ENCODE data around the gene LTB.

DNA sequence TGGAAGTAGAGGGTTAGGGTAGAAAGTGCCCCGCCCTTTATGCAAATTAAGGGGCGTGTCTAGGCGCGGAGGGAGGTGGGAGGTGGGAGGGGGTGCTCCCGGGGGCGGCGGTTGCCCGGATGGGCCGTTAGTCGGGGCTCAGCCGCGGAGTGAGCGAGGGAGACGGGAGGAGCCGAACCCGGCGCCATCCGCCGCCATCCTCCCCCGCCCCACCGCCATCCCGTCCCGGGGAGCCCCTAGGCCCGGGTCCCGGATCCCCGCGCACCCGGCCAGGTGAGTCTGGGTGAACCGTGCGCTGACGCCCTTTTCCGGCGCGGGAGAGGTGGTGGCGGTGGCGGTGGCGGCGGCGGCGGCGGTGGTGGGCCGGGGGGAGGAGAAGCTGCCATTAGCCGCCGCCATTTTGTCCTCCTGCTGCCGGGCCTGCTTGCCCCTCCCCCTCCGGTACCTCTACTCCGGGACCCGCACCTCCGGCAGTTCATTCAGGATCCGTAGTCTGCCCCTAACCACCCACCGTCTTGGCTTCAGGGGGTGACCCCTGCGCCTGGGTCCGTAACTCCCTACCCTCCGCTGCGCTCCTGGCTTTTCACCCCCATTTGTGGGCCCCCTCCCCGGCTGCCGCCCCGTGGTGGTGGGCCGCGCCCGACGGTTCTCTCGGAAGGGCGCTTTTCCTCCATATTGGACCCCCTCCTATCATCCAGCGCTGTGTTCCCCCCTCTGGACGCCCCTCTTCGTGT is 38.5 kb upstream of the LTB start, which contains the start of gene PRRC2A:
- TF ChIP-seq, protein P1, sequence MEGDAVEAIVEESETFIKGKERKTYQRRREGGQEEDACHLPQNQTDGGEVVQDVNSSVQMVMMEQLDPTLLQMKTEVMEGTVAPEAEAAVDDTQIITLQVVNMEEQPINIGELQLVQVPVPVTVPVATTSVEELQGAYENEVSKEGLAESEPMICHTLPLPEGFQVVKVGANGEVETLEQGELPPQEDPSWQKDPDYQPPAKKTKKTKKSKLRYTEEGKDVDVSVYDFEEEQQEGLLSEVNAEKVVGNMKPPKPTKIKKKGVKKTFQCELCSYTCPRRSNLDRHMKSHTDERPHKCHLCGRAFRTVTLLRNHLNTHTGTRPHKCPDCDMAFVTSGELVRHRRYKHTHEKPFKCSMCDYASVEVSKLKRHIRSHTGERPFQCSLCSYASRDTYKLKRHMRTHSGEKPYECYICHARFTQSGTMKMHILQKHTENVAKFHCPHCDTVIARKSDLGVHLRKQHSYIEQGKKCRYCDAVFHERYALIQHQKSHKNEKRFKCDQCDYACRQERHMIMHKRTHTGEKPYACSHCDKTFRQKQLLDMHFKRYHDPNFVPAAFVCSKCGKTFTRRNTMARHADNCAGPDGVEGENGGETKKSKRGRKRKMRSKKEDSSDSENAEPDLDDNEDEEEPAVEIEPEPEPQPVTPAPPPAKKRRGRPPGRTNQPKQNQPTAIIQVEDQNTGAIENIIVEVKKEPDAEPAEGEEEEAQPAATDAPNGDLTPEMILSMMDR (IDR thresholded peaks at IDR 0.05; ENCODE audit: low read length) = no peak
- TF ChIP-seq EZH2 (IDR thresholded peaks at IDR 0.05; ENCODE audit: borderline replicate concordance, low read length) = no peak
